PC-9 (cell line): ENCODE results near the gene GATA3. TPM values are rescaled to one million over a fixed set of nuclear protein-coding genes. Genes with fewer than 3 reads are reported as not detected.

ENCODE experiments used
- BruUV-seq: library from RNA; stranded (reverse); fragments of 400-500 nt; replicated peaks from 2 replicates; lab custom pipeline; 2021; lab: Mats Ljungman, UMichigan
- CTCF ChIA-PET: fragments of 300-600 bp; sonication (Branson Sonifier 250); formaldehyde crosslinking; loops from one replicate; lab custom pipeline; 2022; ENCODE audit warnings: antibody characterized with exemption; lab: Charles Lee
- POLR2A ChIA-PET: fragments of 300-600 bp; sonication (Branson Sonifier 250); formaldehyde crosslinking; loops from one replicate; lab custom pipeline; 2022; ENCODE audit warnings: antibody characterized with exemption; ENCODE audit not compliant: unreplicated experiment; lab: Charles Lee
- DNase-seq, 2 experiments: peaks; one replicate each; pipeline versions ENCODE4 v3.0.0 to v3.0.0-alpha.2; 2015 to 2022; ENCODE audit warnings: mixed read lengths in 1 of 2
- H2AFZ ChIP-seq: fragments of 200-600 bp; sonication (generic); 2 replicates; pipeline ENCODE4 v1.8.1; 2017; ENCODE audit warnings: antibody characterized with exemption
- H3F3A ChIP-seq: fragments of 200-600 bp; sonication (generic); 2 replicates; pipeline ENCODE4 v1.8.1; 2017; ENCODE audit warnings: antibody characterized with exemption, mild to moderate bottlenecking, low read depth; ENCODE audit not compliant: insufficient read depth
- H3K27ac ChIP-seq: fragments of 200-600 bp; sonication (generic); 2 replicates; pipeline ENCODE4 v1.6.1; 2016; ENCODE audit warnings: mixed run types
- H3K27me3 ChIP-seq: fragments of 200-600 bp; sonication (generic); 2 replicates; pipeline ENCODE4 v1.6.1; 2016; ENCODE audit warnings: low read depth, mixed run types; ENCODE audit not compliant: insufficient read depth
- H3K36me3 ChIP-seq: fragments of 200-600 bp; sonication (generic); 2 replicates; pipeline ENCODE4 v1.6.1; 2016; ENCODE audit warnings: low read depth, mixed run types
- H3K4me1 ChIP-seq: fragments of 200-600 bp; sonication (generic); replicated peaks from 2 replicates; pipeline ENCODE4 v1.6.1; 2016; ENCODE audit warnings: mixed run types; ENCODE audit not compliant: insufficient read depth
- H3K4me2 ChIP-seq: fragments of 200-600 bp; sonication (generic); 2 replicates; pipeline ENCODE4 v1.6.1; 2017; ENCODE audit warnings: mixed run types
- H3K4me3 ChIP-seq: fragments of 200-600 bp; sonication (generic); 2 replicates; pipeline ENCODE4 v1.6.1; 2016; ENCODE audit warnings: mixed run types
- H3K79me2 ChIP-seq: fragments of 200-600 bp; sonication (generic); 2 replicates; pipeline ENCODE4 v1.6.1; 2017; ENCODE audit warnings: low read depth, mixed run types
- H3K9me2 ChIP-seq: fragments of 200-600 bp; sonication (generic); 2 replicates; pipeline ENCODE4 v1.8.1; 2017; ENCODE audit warnings: mild to moderate bottlenecking; ENCODE audit not compliant: insufficient read depth
- H3K9me3 ChIP-seq: fragments of 200-600 bp; sonication (generic); 2 replicates; pipeline ENCODE4 v1.8.1; 2016; ENCODE audit warnings: low read depth; ENCODE audit not compliant: insufficient read depth
- H4K20me1 ChIP-seq: fragments of 200-600 bp; sonication (generic); 2 replicates; pipeline ENCODE4 v1.8.1; 2017; ENCODE audit not compliant: insufficient read depth
- CTCF ChIP-seq: fragments of 200-600 bp; sonication (generic); conservative IDR thresholded peaks from 2 replicates; pipeline ENCODE4 v1.6.1; 2017; ENCODE audit warnings: mixed run types, antibody characterized with exemption, mild to moderate bottlenecking, moderate library complexity
- EZH2 ChIP-seq: fragments of 200-600 bp; sonication (generic); IDR thresholded peaks from 2 replicates; pipeline ENCODE4 v1.8.0; 2017; ENCODE audit warnings: antibody characterized with exemption, low read depth
- intact Hi-C: fragments of 100-400 bp; cut with micrococcal nuclease; formaldehyde crosslinking; loops from one replicate; pipeline ENCODE4 v1.10.0; 2022; ENCODE audit not compliant: unreplicated experiment
- total RNA-seq: library from RNA; stranded (reverse); gene quantifications from 2 replicates; pipeline ENCODE4 v1.2.3, GENCODE V29; 2021

Gene GATA3
- total RNA-seq, 1 experiment from 2014 or later, result 43.6 TPM

- no peak overlapping the region for H3K4me2 ChIP-seq
- no peaks in the 10 kb centered on the region for H3K9me3 ChIP-seq
- H3K4me3 ChIP-seq, result no peak overlapping the region
- TF ChIP-seq CTCF, result no peak
- no peak for TF ChIP-seq EZH2
- H3K27me3 ChIP-seq, result no peaks in the 10 kb centered on the region
- H4K20me1 ChIP-seq, result no peaks in the 10 kb centered on the region
- CTCF ChIA-PET, result interaction anchor here (0.6 kb wide), 1 partner anchor 171 kb away, joined by 4 read pairs; no protein-coding TSS in a partner anchor
- no peaks in the 10 kb centered on the region for H3K4me1 ChIP-seq
- POLR2A ChIA-PET, result no interaction called here
- no peaks in the 10 kb centered on the region for H3F3A ChIP-seq
- no peak overlapping the region for H2AFZ ChIP-seq
- no TSS peak for BruUV-seq
- peaks cover 7% of the 10 kb centered on the region; the same call in 1 of the 2 replicates for H3K79me2 ChIP-seq
- intact Hi-C loops, result loop anchor here (10.0 kb wide), 1 partner anchor 1262 kb away; no protein-coding TSS in a partner anchor
- H3K9me2 ChIP-seq, result no peaks in the 10 kb centered on the region
- H3K36me3 ChIP-seq, result no peaks in the 10 kb centered on the region
- no peak for DNase-seq
- H3K27ac ChIP-seq, result no peak overlapping the region
Observed at GRCh38 chr10:8042721-8043568, 11.5 kb upstream of the GATA3 start.

- Histone ChIP-seq H3K4me2 (no peak overlapping the region), H3K27me3 (no peaks in the 10 kb centered on the region)
- CTCF ChIA-PET, result interaction anchor here (0.6 kb wide), 1 partner anchor 171 kb away, joined by 4 read pairs; no protein-coding TSS in a partner anchor
Observed at GRCh38 chr10:8043569-8044306, 10.8 kb upstream of the GATA3 start.

More at GRCh38 chr10:8043569-8044306, 10.8 kb upstream of the GATA3 start:
- H3K79me2 ChIP-seq, result peaks cover 7% of the 10 kb centered on the region; the same call in 1 of the 2 replicates
- H3K36me3 ChIP-seq, result no peaks in the 10 kb centered on the region
- H4K20me1 ChIP-seq, result no peaks in the 10 kb centered on the region
- H3K27ac ChIP-seq, result no peak overlapping the region
- intact Hi-C loops, result loop anchor here (10.0 kb wide), 1 partner anchor 1261 kb away; no protein-coding TSS in a partner anchor
- no peak for DNase-seq
- no peaks in the 10 kb centered on the region for H3F3A ChIP-seq
- H2AFZ ChIP-seq, result no peak overlapping the region
- TF ChIP-seq EZH2, result no peak
- no peak for TF ChIP-seq CTCF
- POLR2A ChIA-PET, result no interaction called here
- no peaks in the 10 kb centered on the region for H3K4me1 ChIP-seq
- H3K9me3 ChIP-seq, result no peaks in the 10 kb centered on the region
- no TSS peak for BruUV-seq
- no peak overlapping the region for H3K4me3 ChIP-seq
- H3K9me2 ChIP-seq, result no peaks in the 10 kb centered on the region
